HG03108 (cell line): Measurements from ENCODE around the gene CUL7.
A peak's percentile ranks its signal among the peaks of the same experiment; 100 is the strongest.
"Not testable (repeated sequence)": the region's sequence is repeated elsewhere in the genome, so short reads cannot be mapped to it uniquely, and the experiment has no call there.

Source experiments
- ATAC-seq: cut with Tn5 transposase; IDR thresholded peaks from one replicate; pipeline ENCODE4 v1.9.1; 2021; ENCODE audit warnings: moderate library complexity; ENCODE audit not compliant: unreplicated experiment

CUL7 gene

GRCh38 chr6:43050981-43051380 is 2.7 kb downstream of the CUL7 start:
- ATAC-seq: no peak

GRCh38 chr6:43047998-43048397 is 5.7 kb downstream of the CUL7 start:
- ATAC-seq: no peak

GRCh38 chr6:43045371-43045930 is 8.2 kb downstream of the CUL7 start:
- ATAC-seq: no peak

- no peak for ATAC-seq
Observed at GRCh38 chr6:43043310-43043709, 10.3 kb downstream of the CUL7 start.

GRCh38 chr6:43041475-43041874 is 12.2 kb downstream of the CUL7 start:
- ATAC-seq: not testable (repeated sequence)

- no peak for ATAC-seq
Observed at GRCh38 chr6:43040542-43041257, 13.0 kb downstream of the CUL7 start.

GRCh38 chr6:43038727-43039126 is 14.9 kb downstream of the CUL7 start:
- ATAC-seq: no peak

GRCh38 chr6:43037706-43038105 is 15.9 kb downstream of the CUL7 start:
- no peak for ATAC-seq

- ATAC-seq: no peak
Observed at GRCh38 chr6:43037197-43037596, 16.5 kb downstream of the CUL7 start.

GRCh38 chr6:43036712-43037111 is 16.9 kb downstream of the CUL7 start:
- no peak for ATAC-seq

- no peak for ATAC-seq
Observed at GRCh38 chr6:43035495-43036194, 18.0 kb downstream of the CUL7 start.

GRCh38 chr6:43034190-43034525 is 19.5 kb downstream of the CUL7 start:
- ATAC-seq: no peak

GRCh38 chr6:43033496-43034189 is 20.0 kb downstream of the CUL7 start:
- ATAC-seq: no peak

GRCh38 chr6:43032326-43032725 is 21.3 kb downstream of the CUL7 start:
- ATAC-seq: no peak

GRCh38 chr6:43029120-43029519 is 24.5 kb downstream of the CUL7 start:
- ATAC-seq: no peak

GRCh38 chr6:43026365-43026764 is 27.3 kb downstream of the CUL7 start:
- ATAC-seq: no peak

GRCh38 chr6:43024436-43024835 is 29.2 kb downstream of the CUL7 start:
- no peak for ATAC-seq

- peak; percentile 67 for ATAC-seq
Observed at GRCh38 chr6:43021270-43022047, 32.2 kb downstream of the CUL7 start, which contains the start of gene RRP36. TSS of gene RRP36 (plus strand) at chr6:43021623. CDS start at chr6:43021655, 32 bp downstream.

- ATAC-seq: no peak
Observed at GRCh38 chr6:43020847-43021246, 32.8 kb downstream of the CUL7 start.

GRCh38 chr6:43020052-43020705 is 33.5 kb downstream of the CUL7 start:
- no peak for ATAC-seq
